GM19372 (cell line): ENCODE results near the gene OTOP3.
A peak's percentile ranks its signal among the peaks of the same experiment; 100 is the strongest.

Source experiments
- ATAC-seq: cut with Tn5 transposase; IDR thresholded peaks from one replicate; pipeline ENCODE4 v1.9.1; 2021; ENCODE audit warnings: mild to moderate bottlenecking, low read depth, moderate library complexity; ENCODE audit not compliant: unreplicated experiment

OTOP3 gene

DNA sequence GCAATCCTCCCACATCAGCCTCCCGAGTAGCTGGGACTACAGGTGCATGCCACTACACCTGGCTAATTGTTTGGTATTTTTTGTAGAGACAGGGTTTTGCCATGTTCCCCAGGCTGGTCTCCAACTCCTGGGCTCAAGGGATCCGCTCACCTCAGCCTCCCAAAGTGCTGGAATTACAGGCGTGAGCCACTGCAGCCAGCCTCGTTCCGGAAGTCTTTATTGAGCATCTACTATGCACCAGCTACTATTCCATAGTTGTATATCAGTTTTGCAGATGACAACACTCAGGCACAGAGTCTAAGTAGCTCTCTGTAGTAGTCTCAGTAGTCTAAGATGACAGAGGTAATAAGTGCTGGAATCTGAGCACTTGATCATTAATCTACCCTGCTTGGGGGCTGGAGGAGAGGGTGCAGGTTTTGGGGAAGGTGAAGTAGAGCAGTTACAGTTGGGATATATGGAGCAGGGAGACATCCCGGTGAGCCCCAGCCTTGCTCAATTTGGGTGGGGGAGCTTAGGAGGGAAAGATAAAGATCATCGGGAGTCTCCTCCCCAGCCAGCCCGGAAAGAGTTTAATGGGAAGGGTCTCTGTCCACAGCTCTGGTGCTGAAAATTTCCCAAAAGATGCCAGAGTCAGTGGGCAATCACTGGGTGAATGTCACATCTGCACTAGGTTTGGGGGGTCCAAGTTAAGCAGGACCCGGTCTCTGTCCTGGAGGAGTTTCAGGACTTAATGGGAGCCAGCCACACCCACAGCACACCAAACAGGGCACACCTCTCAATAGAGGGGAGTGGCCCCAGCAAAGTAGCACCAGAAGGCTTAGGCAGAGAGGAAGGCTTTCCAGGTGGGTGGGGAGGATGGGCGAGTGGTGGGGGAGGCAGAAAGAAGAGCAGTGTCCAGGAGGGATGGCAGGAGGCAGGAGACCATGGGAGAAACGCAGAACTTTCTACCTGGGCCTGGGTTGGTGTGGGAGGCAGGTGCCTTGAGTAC lies 1.7 kb downstream of the OTOP3 start:
- ATAC-seq = no peak

DNA sequence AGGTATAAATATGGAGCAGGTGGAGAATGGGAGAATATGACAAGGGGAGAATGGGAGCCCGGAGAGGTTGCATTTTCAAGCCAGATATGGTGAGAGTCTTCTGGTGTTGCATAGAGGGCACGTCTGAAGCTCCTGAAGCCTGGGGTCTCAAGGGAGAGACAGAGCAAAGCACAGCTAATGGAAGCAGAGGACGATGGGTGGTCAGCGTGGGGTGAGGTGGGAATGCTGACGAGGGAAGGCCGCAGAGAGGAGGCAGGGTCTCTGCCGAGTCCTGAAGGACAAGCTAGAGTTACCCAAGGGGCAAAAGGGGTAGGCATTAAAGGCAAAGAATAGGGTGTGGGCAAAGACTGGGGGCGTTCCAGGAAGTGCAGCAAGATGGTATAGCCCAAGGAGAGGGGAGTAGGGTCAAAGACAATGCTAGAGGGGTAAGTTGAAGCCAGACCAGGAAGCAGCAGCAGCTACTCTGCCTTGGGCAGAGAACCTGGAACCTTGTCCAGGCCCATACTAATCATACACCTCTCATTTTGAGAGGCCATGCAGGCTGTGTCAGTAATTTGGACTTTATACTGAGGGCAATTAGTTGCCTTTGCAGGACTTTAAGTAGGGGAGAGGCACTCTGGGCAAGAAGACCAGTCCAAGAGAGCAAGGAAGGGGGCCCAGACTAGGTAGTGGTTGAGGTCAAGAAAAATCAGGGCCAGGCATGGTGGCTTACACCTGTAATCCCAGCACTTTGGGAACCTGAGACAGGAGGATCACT lies 2.7 kb downstream of the OTOP3 start:
- ATAC-seq = no peak

DNA sequence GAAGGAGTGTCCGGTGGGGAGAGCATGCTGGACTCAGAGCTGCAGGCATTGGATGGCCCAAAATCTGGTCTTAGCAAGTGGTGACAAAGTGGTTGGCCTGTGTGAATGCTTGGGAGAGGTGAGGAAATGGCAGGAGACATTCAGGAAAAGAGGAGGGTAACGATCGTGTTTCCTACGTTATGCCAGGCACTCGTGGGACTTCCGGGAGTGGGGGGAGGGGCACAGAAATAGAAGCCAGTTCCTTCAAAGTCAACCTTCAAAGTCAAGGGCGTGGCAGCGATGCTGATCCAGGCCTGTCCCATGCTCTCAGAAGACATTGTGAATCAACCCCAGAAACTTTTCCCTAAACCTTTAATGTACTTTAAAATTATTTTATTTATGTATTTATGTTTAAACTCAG lies 3.8 kb downstream of the OTOP3 start:
- no peak for ATAC-seq

DNA sequence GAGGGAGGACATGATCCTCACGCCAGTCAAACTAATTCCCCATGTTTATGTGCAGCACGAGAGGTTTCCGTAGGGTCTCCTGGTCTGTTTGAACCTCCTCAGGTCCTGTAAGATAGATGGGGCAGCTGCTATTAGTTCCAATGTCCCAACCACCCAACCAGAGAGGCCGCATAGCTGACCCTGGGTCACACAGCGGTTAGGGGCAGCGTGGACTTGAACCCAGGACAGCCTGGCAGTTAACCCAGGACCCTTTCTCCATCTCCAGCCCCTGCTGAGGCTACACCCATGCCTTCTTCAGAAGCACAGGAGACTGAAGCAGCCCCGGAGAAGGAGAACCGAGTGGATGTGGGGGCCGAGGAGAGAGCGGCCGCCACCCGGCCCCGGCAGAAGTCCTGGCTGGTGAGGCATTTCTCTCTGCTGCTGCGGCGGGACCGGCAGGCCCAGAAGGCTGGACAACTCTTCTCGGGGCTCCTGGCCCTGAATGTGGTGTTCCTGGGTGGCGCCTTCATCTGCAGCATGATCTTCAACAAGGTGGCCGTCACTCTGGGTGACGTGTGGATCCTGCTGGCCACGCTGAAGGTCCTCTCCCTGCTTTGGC lies 5.5 kb downstream of the OTOP3 start:
- ATAC-seq = no peak

DNA sequence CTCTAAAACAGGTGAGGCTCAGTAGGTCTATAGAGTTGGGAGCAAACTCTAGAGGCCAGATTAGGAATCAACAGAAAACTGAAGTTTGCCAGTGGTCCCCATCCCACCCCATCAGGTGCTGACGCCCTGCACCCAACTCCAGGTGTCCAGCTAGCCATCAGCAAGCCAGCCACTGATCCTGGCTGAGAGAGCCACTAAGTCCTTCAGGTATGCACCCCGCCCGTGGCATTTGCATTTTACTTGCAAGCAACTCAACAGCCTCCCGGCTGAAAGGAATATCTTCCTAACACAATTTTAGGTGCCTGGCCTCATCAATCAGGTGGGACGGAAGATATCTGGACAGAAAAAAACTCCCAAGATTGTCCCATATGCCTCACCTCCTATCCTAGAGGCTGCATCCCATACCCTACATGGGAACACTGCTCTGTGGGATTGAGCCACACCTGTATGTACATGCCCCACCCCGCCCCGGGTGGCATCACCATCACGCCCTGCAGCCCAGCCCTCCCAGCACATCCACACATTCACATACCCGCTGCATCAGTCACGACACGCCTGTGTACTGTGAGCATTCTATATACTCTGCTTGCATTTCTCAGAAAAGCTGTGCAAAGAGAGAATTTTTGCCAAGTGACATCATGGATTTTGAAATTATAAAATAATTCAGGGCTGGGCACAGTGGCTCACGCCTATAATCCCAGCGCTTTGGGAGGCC lies 8.3 kb downstream of the OTOP3 start:
- no peak for ATAC-seq

DNA sequence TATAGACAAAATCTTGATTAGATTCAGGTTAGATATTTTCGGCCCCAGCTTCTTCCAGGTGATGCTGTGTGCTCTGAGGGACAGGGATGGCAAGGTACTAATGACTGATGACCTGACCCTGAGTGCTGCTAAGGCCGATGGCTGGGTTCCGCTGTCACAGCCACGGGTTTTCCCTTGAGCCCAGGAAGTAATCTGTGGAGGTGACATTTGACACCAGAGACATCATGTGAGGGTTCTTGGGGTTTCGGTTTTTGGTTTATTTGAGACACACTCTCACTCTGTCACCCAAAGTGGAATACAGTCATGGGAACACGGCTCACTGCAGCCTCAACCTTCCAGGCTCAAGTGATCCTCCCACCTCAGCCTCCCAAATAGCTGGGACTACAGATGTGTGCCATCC lies 9.8 kb downstream of the OTOP3 start:
- peak; percentile 65 for ATAC-seq

DNA sequence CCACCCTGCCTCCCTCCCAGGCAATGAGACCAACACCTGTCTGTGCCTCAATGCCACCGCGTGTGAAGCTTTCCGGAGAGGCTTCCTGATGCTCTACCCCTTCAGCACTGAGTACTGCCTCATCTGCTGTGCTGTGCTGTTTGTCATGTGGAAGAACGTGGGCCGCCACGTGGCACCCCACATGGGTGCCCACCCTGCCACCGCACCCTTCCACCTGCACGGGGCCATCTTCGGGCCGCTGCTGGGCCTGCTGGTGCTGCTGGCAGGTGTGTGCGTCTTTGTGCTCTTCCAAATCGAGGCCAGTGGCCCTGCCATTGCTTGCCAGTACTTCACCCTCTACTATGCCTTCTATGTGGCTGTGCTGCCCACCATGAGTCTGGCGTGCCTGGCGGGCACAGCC lies 10.9 kb downstream of the OTOP3 start:
- no peak for ATAC-seq

DNA sequence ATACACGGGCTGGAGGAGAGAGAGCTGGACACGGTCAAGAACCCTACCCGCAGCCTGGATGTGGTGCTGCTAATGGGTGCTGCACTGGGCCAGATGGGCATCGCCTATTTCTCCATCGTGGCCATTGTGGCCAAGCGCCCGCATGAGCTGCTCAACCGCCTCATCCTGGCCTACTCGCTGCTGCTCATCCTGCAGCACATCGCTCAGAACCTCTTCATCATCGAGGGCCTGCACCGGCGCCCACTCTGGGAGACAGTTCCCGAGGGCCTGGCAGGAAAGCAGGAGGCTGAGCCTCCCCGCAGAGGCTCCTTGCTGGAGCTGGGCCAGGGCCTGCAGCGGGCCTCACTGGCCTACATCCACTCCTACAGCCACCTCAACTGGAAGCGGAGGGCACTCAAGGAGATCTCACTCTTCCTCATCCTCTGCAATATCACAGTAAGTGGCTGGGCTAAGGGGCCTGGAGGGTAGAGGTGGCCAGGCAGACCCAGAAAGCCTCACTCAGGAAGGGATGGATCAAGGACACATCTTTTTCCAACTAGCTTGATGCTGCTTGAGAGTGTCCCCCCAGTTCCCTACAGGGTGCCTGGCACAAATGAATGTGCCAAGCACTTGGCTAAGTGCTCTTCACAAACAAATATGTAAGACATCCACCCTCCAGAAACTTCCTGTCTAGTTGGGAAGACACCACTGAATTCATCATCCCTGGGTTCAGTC lies 11.5 kb downstream of the OTOP3 start:
- no peak for ATAC-seq

DNA sequence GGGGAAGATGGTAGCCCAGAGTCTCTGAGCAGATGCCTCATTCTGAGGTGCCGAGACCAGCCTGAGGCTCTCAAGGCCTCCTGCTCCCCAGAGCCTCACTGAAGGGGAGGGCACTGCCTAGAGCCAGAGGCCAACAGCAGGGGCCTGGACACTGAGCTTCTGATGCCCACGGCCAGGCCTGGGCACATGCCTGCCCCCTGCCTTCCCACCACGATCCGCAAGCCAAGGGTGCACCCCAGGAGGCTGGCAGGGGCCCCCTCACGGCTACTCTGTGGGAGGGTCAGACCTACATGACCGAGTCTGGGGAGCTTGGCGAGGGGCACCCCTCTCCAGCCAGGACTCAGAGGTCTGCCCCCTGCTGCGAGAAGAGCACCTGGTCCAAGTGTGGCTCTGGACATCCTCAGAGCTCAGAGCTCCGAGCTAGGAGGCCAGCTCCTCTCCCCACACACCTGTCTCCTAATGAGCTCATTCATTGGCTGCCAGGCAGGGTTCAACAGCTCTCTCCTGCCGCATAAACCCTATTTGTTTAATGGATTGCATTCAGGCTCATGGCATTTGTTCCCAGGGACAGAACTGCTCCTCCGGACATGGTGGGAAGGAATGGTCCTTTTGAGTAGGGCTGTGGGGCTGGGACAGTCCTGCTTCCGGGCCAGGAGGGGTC lies 13.9 kb downstream of the OTOP3 start:
- no peak for ATAC-seq

DNA sequence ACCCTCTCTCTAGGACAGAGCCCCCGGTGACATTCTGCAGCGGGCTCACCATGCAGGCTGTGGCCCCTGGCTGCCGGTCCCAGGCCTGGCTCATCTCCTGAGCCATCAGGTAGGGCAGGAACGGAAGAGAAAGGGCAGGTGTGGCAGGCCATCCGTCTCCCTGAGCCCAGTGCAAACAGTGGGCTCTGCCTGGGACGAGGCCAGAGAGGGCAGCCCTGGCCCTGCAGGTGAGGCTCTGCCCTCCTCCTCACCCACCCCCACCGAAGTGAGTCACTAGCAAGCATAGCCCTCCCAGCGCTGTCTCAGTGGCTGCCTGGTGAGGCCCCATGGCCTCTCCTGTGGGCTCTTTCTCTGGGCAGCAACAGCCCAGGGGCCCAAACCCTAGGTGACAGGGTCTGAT lies 14.5 kb downstream of the OTOP3 start:
- no peak for ATAC-seq

DNA sequence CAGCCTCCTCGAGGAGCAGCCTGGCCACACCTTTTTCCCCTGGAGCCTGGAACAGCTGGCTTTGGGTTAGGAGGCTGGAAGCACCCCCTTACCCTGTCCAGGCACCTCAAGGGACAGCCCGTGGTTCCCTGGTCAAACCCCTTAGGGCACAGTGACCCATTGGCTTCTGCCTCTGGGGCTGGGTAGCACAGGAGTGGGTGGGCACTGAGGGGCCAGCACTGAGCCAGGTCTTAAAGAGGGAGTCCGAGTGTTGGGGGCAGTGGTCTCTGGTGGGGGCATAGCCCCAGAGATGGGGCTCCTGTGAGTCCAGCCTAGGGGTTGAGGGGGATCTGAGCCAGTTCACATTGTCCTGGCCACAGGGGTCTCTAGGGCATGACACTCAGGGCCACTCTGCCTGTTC lies 15.4 kb downstream of the OTOP3 start:
- ATAC-seq = no peak

DNA sequence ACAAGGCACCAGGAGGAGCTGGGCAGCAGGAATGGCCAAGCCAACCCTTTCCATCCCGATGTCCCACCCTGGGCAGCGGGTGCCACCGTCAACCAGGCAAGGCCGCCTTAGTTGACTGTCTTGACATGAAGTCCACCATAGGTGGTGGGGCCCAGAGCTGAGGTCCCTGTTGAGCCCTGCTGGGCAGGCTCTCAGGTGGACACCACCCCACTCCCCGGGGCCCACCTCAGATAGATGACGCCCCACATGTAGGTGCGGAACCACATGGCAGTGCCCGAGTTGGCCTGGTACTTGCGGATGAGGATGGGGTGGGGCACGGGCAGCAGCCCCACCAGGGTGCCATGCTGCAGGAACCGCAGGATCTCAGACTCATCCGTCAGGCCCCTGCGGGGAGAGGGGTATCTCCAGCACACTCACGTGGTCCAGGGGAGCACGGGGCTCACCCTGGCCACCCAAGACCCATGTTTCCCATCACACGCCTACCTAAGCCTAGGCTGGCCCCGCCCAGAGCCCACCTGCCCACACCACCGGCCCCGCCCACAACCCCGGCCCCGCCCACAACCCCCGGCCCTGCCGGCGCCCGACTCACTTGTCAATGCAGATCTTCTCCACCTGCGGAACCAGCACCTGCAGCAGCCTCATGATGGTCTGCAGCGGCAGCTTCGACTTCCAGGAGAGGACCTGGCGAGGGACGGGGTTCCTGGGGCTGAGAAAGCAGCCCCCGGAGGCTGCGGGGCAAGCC lies 16.2 kb downstream of the OTOP3 start:
- no peak for ATAC-seq

DNA sequence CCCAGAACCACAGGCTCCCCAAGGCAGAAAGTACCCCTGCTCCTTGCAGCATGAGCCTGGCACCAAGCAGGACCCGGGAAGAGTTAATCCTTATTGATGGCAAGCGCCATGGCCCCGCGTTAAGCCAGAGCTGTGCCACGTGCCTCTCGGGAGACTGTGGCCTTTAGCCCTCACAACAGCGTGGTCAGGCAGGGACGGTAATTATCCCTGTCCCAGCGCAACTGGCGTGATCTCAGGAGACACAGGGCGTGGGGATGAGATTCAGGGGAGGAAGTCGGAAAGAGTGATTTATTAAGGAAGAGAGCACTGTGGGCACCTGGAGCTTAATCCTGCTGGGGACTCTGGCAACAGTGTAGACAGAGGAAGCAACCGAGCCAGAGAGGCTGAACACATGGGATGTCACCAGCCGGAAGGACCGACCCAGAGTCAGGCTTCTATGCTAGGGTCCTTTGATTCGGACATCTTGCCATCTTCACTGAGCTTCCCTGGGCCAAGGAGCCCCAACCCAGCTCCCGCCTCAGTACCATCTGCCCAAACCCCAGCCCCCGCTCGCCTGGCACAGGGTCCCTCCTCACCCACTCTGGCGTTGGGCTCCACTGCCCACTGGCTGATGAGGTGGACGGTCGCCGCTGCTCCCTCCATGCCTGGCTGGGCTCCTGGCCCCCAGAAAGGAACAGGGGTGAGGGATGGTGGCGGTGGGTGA lies 16.9 kb downstream of the OTOP3 start:
- ATAC-seq = no peak

DNA sequence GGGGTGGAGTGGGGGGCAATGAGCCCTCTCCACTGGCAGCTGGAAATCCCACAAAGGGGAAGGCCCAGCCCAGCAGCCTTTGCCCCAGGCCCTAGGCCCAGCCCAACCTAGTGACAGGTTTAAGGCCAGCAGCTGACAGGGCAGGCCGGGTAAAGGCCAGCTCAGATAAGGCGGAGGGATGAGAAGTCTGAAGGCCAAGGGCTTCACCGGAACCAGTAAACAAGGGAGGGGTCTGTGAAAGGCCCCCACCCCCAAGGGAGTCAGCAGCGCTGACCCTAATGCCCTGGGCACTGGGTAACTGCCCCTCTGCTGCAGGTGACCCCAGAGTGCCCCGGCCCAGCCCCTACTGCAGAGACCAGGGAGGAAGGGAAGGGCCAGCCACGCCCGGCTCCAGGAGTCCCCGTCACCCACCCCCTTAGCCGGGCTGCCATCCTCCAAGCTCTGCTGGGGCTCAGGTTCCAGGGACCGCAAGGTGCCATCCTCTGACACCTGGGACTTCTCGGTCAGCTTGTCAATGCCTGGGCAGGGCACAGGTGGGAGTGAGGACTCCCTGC lies 17.5 kb downstream of the OTOP3 start:
- no peak for ATAC-seq

DNA sequence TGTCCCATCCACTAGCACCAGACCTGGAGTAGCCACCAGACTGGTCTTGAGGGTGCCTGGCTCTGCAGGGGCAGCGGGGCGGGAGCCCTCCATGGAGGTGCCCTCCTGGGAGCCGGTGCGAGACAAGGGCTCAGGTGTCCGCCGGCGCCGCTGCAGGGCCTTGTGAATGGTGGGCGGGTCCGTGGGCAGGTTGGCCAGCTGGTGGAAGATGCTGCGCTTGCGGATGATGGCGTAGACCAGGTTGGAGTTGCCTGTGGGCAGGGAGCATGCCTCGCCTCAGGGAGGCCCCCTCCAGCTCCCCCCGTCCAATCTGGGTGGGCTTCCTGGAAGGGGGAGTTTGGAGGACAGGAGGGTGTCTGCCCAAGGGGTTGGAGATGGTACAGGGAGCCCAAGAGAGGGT lies 18.4 kb downstream of the OTOP3 start:
- no peak for ATAC-seq

DNA sequence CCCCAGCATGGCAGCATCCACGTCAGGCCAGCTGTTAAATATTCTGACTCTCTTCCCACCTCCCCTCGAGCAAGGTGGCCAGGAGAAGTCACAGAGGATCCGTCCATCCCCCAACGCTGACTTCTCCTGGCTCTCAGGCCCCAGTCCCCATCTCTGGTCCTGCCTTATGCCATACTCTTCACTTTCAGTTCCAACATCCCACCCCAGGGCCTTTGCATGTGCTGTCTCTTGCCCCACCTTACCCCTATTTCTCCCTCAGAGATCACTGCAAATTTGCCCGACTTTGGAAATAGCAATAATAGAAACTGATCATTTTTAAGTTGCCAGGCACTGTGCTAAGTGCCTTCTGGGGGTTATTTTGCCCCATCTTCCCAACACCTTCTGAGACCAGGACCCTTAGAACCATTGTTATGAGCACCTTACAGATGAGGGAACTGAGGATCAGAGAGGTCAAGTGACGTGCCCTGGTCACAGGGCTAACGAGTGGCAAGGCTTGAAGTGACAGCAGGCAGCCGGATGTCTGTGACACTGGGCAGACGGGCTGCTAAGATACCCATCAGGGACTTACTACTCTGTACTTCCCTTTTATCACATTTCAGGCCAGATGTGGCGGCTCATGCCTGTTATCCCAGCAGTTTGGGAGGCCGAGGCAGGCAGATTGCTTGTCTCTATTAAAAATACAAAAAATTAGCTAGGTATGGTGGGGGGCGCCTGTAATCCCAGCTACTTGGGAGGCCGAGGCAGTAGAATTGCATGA lies 19.1 kb downstream of the OTOP3 start:
- ATAC-seq = no peak

DNA sequence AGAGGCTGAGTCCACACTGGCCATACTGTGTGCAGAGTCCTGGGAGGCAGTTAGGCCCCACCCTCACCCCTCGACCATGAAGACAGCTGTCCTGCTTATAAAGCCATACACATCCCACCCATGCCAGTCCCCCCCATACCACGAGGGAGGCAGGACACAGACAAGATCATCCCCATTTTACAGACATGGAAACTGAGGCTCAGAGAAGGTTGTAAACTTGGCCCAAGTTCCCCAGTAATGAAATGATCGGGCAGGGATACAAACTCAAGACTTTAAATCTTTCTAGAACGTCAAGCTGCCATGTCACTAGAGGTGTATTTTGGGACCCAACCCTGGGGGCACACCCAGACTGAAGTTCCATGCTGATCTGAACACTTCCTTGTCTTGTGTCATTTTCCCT lies 20.4 kb downstream of the OTOP3 start:
- ATAC-seq = no peak
